Neuron (in vitro differentiated cells): ENCODE measurements around the gene H6PD.
A peak's percentile ranks its signal among the peaks of the same experiment; 100 is the strongest.

Source experiments
- H2AFZ ChIP-seq: one replicate; pipeline ENCODE4 v1.6.1; 2013; ENCODE audit warnings: low read depth, mild to moderate bottlenecking, inconsistent platforms, low read length, moderate library complexity
- H3K27me3 ChIP-seq: one replicate; pipeline ENCODE4 v1.6.1; 2013; ENCODE audit warnings: low read length; ENCODE audit not compliant: insufficient read depth
- H3K36me3 ChIP-seq: one replicate; pipeline ENCODE4 v1.6.1; 2013; ENCODE audit warnings: low read length; ENCODE audit not compliant: insufficient read depth
- H3K4me1 ChIP-seq: one replicate; pipeline ENCODE4 v1.6.1; 2013; ENCODE audit warnings: low read length; ENCODE audit not compliant: insufficient read depth
- H3K4me3 ChIP-seq: 2 replicates; pipeline ENCODE4 v1.5.1; 2013; ENCODE audit warnings: mild to moderate bottlenecking, low read length, moderate library complexity
- H3K9me3 ChIP-seq: one replicate; pipeline ENCODE4 v1.6.1; 2013; ENCODE audit warnings: low read length

The H6PD gene

DNA sequence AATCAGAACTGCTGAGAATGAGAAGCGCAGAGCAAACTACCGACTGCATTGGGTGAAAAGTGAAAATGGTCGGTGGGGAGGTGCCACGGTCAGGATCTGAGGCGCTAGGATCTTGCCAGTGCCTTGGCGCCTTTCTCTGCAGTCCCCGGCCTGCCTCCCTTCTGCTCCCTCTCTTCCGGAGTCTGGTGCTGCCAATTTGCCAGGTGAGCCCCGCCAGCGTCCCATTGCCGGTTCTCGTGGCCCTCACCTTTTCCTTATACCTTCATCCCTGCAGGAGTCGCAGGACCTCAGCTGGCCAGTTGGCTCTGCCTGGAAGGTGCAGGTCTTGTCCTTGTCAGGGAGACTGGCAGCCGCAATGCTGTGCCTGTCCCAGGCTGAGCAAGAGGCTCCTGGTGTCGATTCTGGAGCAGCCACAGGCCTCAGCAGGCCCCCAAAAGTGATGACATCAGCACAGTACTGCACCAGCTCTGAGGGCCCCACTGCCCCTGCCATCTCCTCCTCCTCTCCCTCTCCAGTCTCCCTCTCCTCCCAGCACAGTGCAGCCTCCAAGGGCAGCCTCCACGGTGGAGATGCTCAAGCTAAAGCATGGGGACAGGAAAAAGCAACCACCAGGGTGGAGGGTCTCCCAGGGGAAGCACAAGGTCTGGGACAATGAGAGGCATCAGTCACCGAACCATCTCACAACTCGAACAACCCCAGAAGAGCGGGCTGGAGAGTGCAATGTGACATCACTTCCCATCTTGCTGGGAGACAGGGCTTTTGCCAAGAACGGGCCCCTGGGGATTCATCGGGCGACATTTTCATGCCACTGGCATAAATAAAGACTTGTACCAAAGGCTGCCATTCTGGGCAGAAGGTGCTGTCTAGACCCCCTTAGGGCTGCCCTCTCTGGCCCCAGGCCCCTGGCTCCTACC is 37.1 kb upstream of the H6PD start:
- Histone ChIP-seq H2AFZ (no peak overlapping the region), H3K27me3 (peaks cover 58% of the 10 kb centered on the region), H3K36me3 (no peaks in the 10 kb centered on the region), H3K4me3 (no peak overlapping the region), H3K9me3 (no peaks in the 10 kb centered on the region), H3K4me1 (peaks cover 35% of the 10 kb centered on the region)

DNA sequence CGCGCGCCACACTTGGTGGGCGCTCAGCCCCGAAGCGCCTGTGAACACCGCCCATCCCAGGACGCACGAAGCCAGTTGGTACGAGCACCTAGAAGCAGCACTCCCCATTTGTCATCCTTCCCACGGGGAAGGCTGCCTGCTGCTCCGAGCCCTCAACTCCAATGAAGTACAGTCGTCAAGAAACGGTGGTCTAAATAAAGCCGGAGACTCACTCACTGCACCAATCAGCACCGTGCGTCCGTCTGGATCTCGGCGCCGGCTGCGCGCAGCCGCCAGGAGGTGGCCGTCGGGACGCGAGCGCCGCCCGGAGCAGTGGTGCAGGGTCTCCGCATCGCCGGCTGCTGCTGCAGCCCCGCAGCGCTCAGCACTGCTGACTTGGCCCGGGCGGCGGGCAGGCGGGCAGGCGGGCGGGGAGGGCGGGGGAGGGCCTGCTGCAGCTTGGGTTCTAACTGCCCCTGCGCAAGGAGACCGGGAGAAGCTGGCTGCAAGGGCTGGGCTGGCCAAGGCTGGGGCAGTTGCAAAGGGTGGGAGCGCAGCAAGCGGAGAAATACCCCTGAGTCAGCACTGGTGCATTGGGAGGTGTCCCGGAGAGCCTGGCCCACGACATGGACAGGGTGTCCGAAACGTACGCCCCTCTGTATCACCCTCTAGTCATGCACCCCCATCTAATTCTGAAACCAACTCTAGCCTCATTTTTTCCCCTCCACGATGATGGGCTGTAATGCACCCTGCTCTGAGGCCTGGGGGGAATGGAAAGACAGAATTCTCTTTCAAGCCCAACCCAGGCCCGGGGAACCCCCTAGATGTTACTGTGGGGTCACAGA is 35.8 kb upstream of the H6PD start:
- peaks cover 68% of the 10 kb centered on the region for H3K27me3 ChIP-seq
- H3K4me1 ChIP-seq, result peaks cover 35% of the 10 kb centered on the region
- no peak overlapping the region for H2AFZ ChIP-seq
- no peak overlapping the region for H3K4me3 ChIP-seq
- no peaks in the 10 kb centered on the region for H3K36me3 ChIP-seq
- H3K9me3 ChIP-seq, result no peaks in the 10 kb centered on the region

DNA sequence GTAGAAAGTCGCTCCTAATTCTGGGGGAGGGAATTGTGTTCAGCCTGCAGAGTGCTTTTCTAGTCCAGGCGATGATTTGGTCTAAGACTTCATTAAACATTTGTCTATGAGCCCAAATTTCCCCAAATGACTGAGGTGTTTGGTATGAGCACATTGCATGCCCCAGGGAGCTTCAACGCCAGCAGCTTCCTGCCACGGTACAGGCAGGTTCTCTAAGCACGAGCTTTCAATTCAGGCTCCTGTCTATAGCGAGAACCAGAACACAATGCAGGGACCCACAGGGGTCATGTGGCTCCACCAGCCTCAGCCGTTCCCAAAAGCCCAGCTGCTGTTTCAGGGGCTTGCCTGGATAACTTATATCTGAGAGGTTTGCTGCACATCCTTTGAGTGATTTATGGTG is 34.1 kb upstream of the H6PD start:
- no peak overlapping the region for H2AFZ ChIP-seq
- no peaks in the 10 kb centered on the region for H3K9me3 ChIP-seq
- peaks cover 77% of the 10 kb centered on the region for H3K27me3 ChIP-seq
- H3K4me3 ChIP-seq, result no peak overlapping the region
- H3K36me3 ChIP-seq, result no peaks in the 10 kb centered on the region
- H3K4me1 ChIP-seq, result peaks cover 35% of the 10 kb centered on the region

DNA sequence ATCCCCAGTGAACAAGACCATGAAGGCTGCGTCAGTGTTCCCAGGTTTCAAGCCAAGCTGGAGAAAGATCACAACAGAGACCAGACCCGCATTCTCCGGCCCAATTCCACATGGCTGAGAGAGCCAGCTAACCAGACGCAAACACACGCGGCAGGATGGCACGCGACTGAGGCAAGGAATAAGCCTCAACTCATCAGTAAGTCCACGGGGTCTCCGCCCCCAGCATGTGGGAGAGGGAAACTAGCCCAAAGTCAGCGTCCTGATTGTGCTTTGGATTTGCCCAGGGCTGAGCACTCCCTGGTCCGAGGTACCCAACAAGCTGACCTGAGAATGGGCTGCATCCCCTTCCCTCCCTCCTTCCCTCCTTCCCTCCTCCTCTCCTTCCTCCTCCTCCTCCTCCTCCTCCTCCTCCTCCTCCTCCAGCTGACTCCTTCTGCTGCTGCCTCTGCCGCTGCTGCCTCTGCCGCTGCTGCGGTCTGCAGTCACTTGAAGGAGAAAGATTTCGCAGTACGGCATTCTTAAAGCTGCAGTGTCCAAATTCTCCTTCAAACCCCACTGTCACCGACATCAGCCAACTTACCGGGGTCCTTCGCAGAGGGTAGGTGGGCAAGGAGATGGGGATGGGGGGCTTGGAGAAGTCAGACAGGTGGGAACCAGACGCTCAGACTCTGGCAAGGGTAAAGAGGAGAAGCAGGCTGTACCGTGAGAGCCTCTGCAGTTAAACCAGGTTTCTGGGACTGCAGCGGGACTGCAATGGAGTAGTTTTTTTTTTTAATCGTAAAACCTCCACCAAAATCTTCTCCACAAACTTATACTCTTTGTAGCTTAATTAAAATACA is 33.0 kb upstream of the H6PD start:
- Histone ChIP-seq H3K27me3 (peaks cover 79% of the 10 kb centered on the region), H3K36me3 (no peaks in the 10 kb centered on the region), H3K4me3 (peak overlapping the region; percentile 6), H3K9me3 (no peaks in the 10 kb centered on the region), H3K4me1 (peaks cover 27% of the 10 kb centered on the region), H2AFZ (no peak overlapping the region)

DNA sequence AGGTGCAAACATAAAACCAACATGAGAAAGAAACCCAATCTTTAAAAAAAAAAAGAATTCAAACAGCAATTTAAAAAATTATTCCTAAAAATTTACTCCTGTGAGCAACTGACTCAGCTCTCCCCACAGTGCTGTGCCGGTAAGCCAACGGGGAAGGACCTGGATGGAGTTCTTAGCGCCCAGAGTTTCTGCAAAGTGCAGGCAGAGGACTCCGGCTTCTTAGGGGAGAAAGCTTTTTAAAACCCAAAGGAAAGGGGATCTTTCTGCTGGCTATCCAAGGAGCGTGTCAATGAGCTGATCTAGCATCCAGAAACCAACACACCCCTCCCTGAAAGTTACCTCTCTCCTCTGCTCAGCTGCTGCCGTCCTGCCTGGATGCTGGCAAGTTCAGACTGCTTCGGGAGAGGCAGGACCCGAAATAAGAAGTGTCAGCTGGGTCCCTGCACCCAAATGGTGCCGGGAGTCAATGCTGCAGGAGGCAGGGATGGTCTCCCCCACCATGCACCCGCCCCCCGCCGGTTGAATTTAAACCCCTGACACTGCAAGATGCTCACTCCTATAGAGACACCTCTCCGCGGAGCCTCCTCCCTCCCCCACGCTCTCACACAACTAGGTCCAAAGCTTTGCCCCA is 32.2 kb upstream of the H6PD start:
- Histone ChIP-seq H3K36me3 (no peaks in the 10 kb centered on the region), H3K27me3 (peaks cover 73% of the 10 kb centered on the region), H3K4me1 (peaks cover 26% of the 10 kb centered on the region), H3K4me3 (no peak overlapping the region), H3K9me3 (no peaks in the 10 kb centered on the region), H2AFZ (no peak overlapping the region)

DNA sequence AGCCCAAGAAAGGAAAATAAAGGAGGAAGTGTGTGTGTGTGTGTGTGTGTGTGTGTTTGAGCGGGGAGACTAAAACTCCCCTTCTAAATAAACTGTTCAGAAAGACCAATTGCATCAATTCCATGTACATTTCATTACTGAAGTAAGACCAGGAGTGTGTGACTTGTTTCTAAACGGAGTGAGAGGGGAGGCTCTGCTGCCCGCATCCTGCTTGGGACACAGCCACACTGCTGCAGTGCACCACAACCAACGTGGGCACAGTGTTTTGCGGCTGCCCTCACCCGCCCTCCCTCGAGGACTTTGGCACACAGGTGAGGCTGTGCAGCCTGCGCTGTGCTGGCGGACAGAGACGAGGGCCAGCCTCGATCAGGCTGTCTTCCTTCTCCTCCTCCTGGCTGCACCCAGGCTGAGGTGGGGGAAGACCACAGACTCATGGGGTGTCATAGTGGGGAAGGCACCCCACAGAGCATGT is 31.0 kb upstream of the H6PD start:
- Histone ChIP-seq H3K27me3 (peaks cover 61% of the 10 kb centered on the region), H3K4me3 (no peak overlapping the region), H3K4me1 (peaks cover 26% of the 10 kb centered on the region), H3K9me3 (no peaks in the 10 kb centered on the region), H2AFZ (no peak overlapping the region), H3K36me3 (no peaks in the 10 kb centered on the region)

DNA sequence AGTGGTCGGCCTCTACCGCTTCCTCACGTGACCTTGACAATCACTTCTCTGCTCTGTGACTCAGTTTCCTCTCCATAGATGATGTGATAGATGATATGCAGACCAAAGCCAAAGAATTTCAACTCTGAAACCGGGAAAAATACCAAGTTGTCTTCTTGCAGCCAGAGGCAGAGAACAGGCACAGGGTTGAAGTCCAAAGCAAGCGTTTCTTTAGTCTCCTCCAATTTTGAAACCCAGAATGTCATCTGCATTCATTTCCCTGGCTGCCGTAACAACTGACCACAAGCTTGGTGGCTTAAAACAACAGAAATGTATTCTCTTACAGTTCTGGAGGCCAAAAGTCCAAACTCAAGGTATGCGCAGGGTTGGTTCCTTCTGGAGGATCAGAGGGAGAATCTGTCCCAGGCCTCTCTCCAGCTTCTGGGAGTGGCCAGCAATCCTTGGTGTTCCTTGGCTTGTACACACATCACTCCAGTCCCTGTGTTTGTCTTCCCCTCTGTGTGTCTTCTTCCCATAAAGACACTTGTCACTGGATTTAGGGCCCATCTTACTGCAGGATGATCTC is 30.3 kb upstream of the H6PD start:
- peaks cover 23% of the 10 kb centered on the region for H3K4me1 ChIP-seq
- H3K4me3 ChIP-seq, result no peak overlapping the region
- no peak overlapping the region for H2AFZ ChIP-seq
- peaks cover 56% of the 10 kb centered on the region for H3K27me3 ChIP-seq
- H3K9me3 ChIP-seq, result no peaks in the 10 kb centered on the region
- no peaks in the 10 kb centered on the region for H3K36me3 ChIP-seq

DNA sequence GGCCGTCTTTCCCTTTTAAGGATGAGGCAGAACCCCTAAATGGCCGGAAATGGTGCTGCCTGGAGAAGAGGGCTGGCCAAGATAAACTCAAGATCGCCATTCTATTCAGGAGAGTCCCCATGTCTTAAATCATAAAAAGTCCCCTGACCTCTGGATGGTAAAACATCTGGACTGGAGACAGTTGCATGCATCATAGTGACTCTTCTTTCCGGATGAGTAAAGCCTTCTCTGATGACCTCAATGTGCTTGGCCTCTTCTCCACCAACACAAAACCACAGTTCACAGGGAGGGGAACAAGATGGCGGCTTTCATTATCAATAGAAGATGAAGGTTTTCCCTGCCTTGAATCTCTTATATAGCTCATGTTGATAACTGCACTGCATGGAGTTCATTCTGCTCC is 27.5 kb upstream of the H6PD start:
- Histone ChIP-seq H3K4me1 (peaks cover 4% of the 10 kb centered on the region), H2AFZ (no peak overlapping the region), H3K4me3 (no peak overlapping the region), H3K36me3 (no peaks in the 10 kb centered on the region), H3K27me3 (peaks cover 33% of the 10 kb centered on the region), H3K9me3 (no peaks in the 10 kb centered on the region)

DNA sequence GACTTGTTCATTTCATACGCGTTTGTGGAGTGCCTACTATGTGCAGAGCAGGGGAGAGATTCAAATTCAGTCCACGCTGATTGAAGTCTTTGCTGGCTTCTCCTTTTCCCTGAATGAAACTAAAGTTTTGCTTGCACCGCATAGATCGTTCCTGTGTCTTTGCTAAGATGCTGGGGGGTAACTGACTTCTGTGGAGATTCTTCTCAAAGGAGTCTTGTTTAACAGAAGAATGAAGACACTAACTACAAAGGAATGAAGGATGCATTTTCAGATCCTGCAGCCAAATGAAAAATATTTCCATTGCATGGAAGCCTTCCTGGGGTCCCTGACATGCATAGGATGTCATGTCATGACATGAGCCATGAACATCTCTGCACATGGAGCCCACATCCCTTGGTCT is 26.9 kb upstream of the H6PD start:
- no peaks in the 10 kb centered on the region for H3K4me1 ChIP-seq
- peaks cover 26% of the 10 kb centered on the region for H3K27me3 ChIP-seq
- no peaks in the 10 kb centered on the region for H3K9me3 ChIP-seq
- no peak overlapping the region for H2AFZ ChIP-seq
- H3K36me3 ChIP-seq, result no peaks in the 10 kb centered on the region
- H3K4me3 ChIP-seq, result no peak overlapping the region

DNA sequence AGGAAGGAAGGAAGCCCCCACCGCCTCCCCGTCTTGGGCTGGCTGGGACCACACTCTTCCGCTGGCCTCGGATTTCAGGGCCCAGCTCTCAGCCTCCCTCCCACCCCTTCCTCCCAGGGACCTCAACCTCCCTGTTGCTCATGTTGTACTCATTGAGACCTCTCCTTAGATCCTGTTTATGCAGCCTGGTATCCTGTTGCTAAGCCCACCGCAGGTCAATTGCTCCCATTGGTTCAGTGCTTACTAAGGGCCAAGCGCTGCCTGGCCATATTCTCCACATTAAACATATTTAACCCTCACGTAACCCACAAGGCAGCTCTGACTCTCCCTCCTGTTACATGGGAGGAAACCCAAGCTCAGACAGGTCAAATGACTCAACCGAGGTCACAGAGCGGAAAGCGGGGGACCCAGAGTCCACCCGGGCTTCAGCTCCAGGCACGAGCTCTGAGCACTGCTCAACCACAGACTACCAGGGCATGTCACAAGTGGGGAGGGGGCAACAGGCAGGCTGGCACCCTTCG is 23.2 kb upstream of the H6PD start:
- Histone ChIP-seq H3K36me3 (no peaks in the 10 kb centered on the region), H3K27me3 (peaks cover 4% of the 10 kb centered on the region), H3K9me3 (no peaks in the 10 kb centered on the region), H3K4me1 (no peaks in the 10 kb centered on the region), H2AFZ (no peak overlapping the region), H3K4me3 (no peak overlapping the region)

DNA sequence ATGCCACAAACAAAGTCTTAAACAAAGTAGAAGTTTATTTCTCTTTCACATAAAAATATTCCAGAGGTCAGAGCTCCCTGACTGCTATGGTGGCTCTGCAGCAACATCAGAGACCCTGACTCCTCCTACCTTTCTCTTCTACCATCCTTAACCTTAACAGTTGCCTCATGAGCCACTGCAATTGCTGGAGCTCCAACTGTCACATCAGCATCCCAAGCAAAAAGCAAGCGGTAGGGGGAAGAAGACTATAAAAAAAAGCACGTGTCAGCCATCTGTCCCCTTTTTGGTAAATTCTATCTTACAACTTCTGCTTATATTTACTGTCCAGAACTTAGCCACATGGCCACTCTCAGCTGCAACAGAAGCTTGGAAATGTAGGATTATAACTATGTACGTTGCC is 21.8 kb upstream of the H6PD start:
- no peaks in the 10 kb centered on the region for H3K4me1 ChIP-seq
- H3K4me3 ChIP-seq, result no peak overlapping the region
- no peaks in the 10 kb centered on the region for H3K9me3 ChIP-seq
- peaks cover 4% of the 10 kb centered on the region for H3K27me3 ChIP-seq
- no peaks in the 10 kb centered on the region for H3K36me3 ChIP-seq
- H2AFZ ChIP-seq, result no peak overlapping the region

DNA sequence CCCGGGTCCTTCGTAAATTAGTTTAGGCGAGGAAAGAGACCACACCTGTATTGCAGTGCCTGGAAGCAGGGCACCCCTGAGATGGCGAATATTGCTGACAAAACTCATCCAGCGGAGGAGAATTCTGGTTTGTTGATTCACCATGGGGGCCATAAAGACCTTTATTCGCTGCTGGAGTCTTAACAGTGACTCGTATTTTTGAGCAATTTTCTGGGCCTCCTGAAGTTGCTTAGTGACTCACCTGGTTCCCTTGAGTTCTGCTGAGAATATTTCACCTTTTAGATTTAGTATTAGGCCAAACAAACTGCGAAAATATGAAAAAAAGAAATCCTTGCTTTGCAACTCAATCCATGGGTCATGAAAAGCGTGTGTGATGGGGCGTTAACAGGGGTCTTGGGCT is 20.6 kb upstream of the H6PD start:
- Histone ChIP-seq H3K27me3 (peaks cover 4% of the 10 kb centered on the region), H3K36me3 (no peaks in the 10 kb centered on the region), H3K4me1 (no peaks in the 10 kb centered on the region), H3K9me3 (no peaks in the 10 kb centered on the region), H2AFZ (no peak overlapping the region), H3K4me3 (no peak overlapping the region)
